ENCODE data around the gene ADORA2B.
"Not testable (repeated sequence)": the region's sequence is repeated elsewhere in the genome, so short reads cannot be mapped to it uniquely, and the experiment has no call there.

DNA sequence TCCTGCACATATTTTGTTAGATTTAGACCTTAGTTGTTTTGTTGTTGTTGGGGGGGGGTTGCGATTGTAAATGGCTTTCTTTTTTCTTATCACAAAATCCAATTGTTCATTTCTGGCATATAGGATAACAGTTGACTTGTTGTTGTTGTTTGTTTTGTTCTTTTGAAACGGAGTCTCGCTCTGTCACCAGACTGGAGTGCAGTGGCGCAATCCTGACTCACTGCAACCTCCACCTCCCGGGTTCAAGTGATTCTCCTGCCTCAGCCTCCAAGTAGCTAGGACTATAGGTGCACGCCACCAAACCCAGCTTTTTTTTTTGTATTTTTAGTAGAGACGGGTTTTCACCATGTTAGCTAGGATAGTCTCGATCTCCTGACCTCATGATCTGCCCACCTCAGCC lies 39.7 kb upstream of the ADORA2B start:
- not testable (repeated sequence) for TF ChIP-seq POLR2A, CTCF (IDR thresholded peaks at IDR 0.05)
